ENCODE data around the gene C6orf89. TPM values are rescaled to one million over a fixed set of nuclear protein-coding genes. Genes with fewer than 3 reads are reported as not detected.

Gene C6orf89
- total RNA-seq, 1 experiment from 2014 or later = 40.1 TPM

- Histone ChIP-seq H3K4me2 (no peak overlapping the region), H3K27me3 (ENCODE audit: insufficient read depth, low read depth) (no peaks in the 10 kb centered on the region), H2AFZ (no peak overlapping the region), H3K4me1 (replicated peaks; ENCODE audit: insufficient read depth) (no peaks in the 10 kb centered on the region), H3K9me2 (ENCODE audit: insufficient read depth) (no peaks in the 10 kb centered on the region), H3K9me3 (ENCODE audit: insufficient read depth, low read depth) (no peaks in the 10 kb centered on the region), H3K4me3 (no peak overlapping the region), H3K27ac (no peak overlapping the region), H3K36me3 (ENCODE audit: low read depth) (peaks cover 4% of the 10 kb centered on the region), H4K20me1 (ENCODE audit: insufficient read depth) (no peaks in the 10 kb centered on the region), H3K79me2 (ENCODE audit: low read depth) (no peaks in the 10 kb centered on the region), H3F3A (ENCODE audit: insufficient read depth, low read depth) (peaks cover 18% of the 10 kb centered on the region; the same call in 1 of the 2 replicates)
- intact Hi-C loops (cut with micrococcal nuclease; ENCODE audit: unreplicated experiment) = no loop called here
- CTCF ChIA-PET = no interaction called here
- no peak for DNase-seq
- POLR2A ChIA-PET (ENCODE audit: unreplicated experiment) = no interaction called here
- BruUV-seq (replicated peaks) = TSS peak; percentile 62
- TF ChIP-seq EZH2 (IDR thresholded peaks at IDR 0.05; ENCODE audit: low read depth) = no peak
- no peak for TF ChIP-seq CTCF (conservative IDR thresholded peaks at IDR 0.05)
Measured at GRCh38 chr6:36968266-36968977, 82.7 kb downstream of the C6orf89 start.

GRCh38 chr6:36969240-36969691 lies 83.5 kb downstream of the C6orf89 start:
- Histone ChIP-seq H2AFZ (no peak overlapping the region), H3K4me1 (replicated peaks; ENCODE audit: insufficient read depth) (no peaks in the 10 kb centered on the region), H3K27ac (no peak overlapping the region), H3K36me3 (ENCODE audit: low read depth) (peaks cover 10% of the 10 kb centered on the region), H3F3A (ENCODE audit: insufficient read depth, low read depth) (peaks cover 18% of the 10 kb centered on the region; the same call in 1 of the 2 replicates), H3K4me3 (no peak overlapping the region), H3K9me2 (ENCODE audit: insufficient read depth) (no peaks in the 10 kb centered on the region), H3K9me3 (ENCODE audit: insufficient read depth, low read depth) (no peaks in the 10 kb centered on the region), H3K79me2 (ENCODE audit: low read depth) (no peaks in the 10 kb centered on the region), H3K4me2 (no peak overlapping the region), H3K27me3 (ENCODE audit: insufficient read depth, low read depth) (no peaks in the 10 kb centered on the region), H4K20me1 (ENCODE audit: insufficient read depth) (no peaks in the 10 kb centered on the region)
- CTCF ChIA-PET = no interaction called here
- TF ChIP-seq EZH2 (IDR thresholded peaks at IDR 0.05; ENCODE audit: low read depth) (no peak), CTCF (conservative IDR thresholded peaks at IDR 0.05) (no peak)
- BruUV-seq (replicated peaks) = no TSS peak
- no peak for DNase-seq
- intact Hi-C loops (cut with micrococcal nuclease; ENCODE audit: unreplicated experiment) = no loop called here
- POLR2A ChIA-PET (ENCODE audit: unreplicated experiment) = no interaction called here

- no peak overlapping the region for H3K4me2 ChIP-seq
- no peaks in the 10 kb centered on the region for H3K79me2 ChIP-seq (ENCODE audit: low read depth)
- no peak overlapping the region for H2AFZ ChIP-seq
- H3K4me1 ChIP-seq (replicated peaks; ENCODE audit: insufficient read depth) = no peaks in the 10 kb centered on the region
- H3K9me3 ChIP-seq (ENCODE audit: insufficient read depth, low read depth) = no peaks in the 10 kb centered on the region
- peaks cover 18% of the 10 kb centered on the region; the same call in 1 of the 2 replicates for H3F3A ChIP-seq (ENCODE audit: insufficient read depth, low read depth)
- BruUV-seq (replicated peaks) = no TSS peak
- no peaks in the 10 kb centered on the region for H3K27me3 ChIP-seq (ENCODE audit: insufficient read depth, low read depth)
- ChIA-PET CTCF (no interaction called here), POLR2A (ENCODE audit: unreplicated experiment) (no interaction called here)
- no peaks in the 10 kb centered on the region; the same call in 1 of the 2 replicates for H4K20me1 ChIP-seq (ENCODE audit: insufficient read depth)
- intact Hi-C loops (cut with micrococcal nuclease; ENCODE audit: unreplicated experiment) = no loop called here
- no peaks in the 10 kb centered on the region for H3K9me2 ChIP-seq (ENCODE audit: insufficient read depth)
- H3K36me3 ChIP-seq (ENCODE audit: low read depth) = peaks cover 20% of the 10 kb centered on the region
- no peak overlapping the region for H3K27ac ChIP-seq
- no peak for TF ChIP-seq EZH2 (IDR thresholded peaks at IDR 0.05; ENCODE audit: low read depth)
- TF ChIP-seq CTCF (conservative IDR thresholded peaks at IDR 0.05) = no peak
- H3K4me3 ChIP-seq = no peak overlapping the region
- DNase-seq = no peak
Measured at GRCh38 chr6:36969988-36970891, 84.5 kb downstream of the C6orf89 start.
